GM12874 (cell line): Measurements from ENCODE around the gene SNX9.

Experiments used
- TF ChIP-seq, protein P1 (sequence below): IDR thresholded peaks from 2 replicates; pipeline ENCODE4 v1.5.1; 2011; ENCODE audit warnings: low read depth, mild to moderate bottlenecking, control low read depth, low read length, moderate library complexity; ENCODE audit not compliant: insufficient read depth

SNX9 gene

DNA sequence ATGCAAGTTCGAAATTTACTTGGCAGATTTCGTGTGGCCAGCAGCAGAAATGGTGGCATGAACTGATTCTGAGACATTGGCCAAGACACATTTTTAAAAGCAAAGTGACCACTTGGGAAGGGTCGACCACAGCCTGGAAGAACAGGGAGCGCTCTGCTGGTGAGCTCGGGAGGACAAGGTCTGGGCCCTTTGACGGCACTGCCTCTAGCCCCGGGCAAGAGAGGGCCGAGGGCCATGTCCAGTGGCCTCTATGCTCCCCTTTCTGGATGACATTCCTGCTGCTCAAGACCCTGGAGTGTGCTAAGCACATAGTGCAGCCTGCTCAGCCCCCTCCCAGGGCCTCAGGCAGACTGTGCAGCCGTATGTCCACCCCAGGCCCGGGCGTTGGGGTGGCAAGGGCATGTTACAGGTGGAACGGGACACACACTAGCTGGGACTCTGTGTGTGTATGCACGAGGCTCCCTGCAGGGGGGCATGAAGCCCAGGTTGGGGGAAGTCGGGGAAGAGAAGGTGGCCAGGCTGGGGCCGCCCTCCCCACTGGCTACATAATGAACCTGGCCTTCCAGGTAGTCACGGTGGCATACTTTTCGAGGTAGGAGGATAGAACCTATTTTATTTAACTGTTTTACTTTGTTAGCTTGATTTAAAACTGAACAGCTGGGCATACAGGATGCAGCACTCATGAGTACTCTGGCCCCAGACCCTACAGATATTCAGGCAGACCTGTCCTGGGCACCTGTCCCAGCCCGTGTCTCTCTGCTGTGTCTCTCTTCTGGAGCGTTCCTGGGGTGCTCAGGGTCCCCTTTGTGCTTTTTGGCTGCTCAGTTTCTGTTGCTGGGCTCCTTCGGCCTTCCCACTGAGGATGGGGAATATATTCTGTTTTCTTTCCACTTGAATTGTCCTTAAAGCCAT, 165.0 kb downstream of the SNX9 start:
- TF ChIP-seq, protein P1, sequence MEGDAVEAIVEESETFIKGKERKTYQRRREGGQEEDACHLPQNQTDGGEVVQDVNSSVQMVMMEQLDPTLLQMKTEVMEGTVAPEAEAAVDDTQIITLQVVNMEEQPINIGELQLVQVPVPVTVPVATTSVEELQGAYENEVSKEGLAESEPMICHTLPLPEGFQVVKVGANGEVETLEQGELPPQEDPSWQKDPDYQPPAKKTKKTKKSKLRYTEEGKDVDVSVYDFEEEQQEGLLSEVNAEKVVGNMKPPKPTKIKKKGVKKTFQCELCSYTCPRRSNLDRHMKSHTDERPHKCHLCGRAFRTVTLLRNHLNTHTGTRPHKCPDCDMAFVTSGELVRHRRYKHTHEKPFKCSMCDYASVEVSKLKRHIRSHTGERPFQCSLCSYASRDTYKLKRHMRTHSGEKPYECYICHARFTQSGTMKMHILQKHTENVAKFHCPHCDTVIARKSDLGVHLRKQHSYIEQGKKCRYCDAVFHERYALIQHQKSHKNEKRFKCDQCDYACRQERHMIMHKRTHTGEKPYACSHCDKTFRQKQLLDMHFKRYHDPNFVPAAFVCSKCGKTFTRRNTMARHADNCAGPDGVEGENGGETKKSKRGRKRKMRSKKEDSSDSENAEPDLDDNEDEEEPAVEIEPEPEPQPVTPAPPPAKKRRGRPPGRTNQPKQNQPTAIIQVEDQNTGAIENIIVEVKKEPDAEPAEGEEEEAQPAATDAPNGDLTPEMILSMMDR: no peak

DNA sequence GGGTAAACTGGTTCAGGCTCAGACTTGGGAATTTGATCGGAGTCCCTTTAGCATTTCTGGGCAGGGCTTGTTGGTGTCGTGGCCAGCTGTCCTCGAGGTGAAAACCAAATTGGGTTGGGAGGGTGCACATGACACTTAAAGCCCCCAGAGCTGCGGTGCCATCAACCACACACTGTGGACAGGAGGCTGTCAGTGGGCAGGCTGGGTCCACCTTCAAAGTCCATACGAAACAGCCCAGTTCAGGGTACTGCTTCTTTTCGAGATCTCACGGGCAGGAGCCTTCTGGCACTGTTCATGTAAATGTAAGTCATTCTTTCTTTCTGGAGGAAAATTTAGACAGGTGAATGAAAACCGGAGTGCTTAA, 165.6 kb downstream of the SNX9 start:
- TF ChIP-seq, protein P1: no peak

DNA sequence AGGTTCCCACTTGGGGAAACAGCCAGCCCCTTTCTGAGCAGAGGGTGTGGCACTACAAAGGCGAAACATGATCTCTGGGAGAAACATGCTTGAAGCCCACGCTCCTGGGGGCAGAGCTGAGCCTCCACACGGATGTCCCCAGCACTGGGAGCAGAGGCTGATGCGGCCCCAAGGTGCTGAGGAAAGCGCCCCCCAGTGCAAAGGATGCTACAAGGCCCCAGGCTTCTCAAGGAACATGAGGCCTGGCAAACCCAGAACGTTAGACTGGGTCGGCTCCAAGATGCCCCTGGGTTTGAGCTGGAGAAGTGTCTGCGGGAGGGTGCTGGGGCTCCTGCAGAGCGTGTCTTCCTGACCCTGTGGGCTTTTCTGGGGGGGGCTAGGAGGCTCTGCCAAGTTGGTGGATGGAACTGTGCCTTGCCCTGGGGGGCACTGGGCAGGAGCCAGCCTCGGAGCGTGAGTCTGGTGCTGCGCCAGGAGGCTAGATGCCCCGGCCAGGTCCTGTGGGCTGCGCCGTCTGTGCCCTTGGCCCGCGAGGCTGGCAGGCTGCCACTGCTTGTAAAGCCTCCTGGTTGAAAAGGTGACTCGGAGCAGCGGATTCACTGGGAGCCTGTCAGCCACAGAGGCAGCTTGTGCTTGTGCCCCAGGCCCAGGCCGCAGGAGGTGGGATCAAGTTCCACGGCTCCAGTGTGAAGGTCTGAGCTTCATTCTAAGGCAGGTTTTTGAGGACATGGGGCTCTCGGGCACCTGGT, 166.7 kb downstream of the SNX9 start:
- TF ChIP-seq, protein P1: no peak

DNA sequence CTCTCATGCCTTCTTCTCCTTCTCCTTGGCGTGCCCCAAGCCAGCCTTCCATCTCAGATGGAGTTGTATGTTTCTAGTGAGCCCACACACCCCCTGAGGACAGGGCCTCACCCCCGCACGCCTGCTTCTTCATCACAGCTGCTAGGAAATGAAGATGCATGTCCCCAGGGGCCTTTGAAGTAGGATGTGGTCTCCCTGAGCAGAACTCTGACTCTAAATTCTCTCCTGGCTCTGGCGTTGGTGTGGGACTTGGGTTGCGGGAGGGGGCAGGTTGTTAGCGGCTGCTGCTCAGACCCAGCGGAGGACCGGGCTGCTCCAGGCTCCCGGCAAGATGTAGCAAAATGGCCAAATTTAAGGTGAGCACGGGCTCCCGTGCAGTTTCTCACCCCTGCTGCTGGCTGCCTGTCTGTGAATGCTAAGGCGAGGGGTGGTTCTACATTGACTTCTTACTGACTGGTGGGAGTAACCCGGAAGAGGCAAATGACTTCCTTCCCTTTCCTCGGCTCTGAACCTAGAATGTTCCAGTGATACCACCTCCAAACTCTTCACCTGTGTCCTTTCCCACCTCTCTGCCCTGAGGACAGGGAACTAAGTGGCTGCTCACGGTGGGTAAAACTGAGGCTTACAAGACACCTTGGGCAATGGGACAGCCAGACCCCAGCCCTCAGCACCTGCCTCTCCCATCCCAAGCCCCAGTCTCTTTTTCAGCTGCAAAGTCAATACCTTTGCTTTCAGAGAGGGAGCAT, 167.4 kb downstream of the SNX9 start:
- TF ChIP-seq, protein P1: no peak

DNA sequence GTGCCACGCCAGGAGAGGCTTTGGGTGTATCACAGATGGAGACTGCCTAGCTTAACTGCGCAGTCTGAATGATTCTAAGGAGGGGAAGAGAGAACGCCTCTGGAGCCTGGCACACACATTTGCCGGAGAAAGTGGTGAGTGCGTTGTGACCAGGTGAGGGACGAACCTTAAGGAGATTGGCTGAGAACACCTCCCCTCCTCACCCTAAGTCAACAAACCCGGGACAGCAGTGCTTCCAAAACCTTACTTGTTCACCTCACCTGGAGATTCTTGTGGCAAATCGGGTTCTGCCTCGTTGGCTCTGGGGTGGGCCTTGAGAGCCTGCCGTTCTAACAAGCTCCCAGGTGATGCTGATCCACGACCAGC, 168.0 kb downstream of the SNX9 start:
- TF ChIP-seq, protein P1: no peak

DNA sequence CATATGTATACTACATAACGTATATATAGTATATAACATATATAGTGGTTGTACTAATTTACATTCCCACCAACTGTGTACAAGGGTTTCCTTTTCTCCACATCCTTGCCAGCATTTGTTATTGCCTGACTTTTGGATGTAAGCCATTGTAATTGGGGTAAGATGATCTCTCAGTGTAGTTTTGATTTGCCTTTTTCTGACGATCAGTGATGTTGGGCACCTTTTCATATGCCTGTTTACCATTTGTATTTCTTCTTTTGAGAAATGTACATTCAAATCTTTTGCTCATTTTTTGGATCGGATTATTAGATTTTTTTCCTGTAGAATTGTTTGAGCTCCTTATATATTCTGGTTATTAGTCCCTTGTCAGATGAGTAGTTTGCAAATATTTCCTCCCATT, 170.0 kb downstream of the SNX9 start:
- TF ChIP-seq, protein P1: no peak
